NK-92 treated with Interleukin-12 subunit alpha and Interleukin-12 subunit beta, amount 100 ng/mL, for 24 hours (cell line): ENCODE data around the gene CLRN3.

ENCODE experiments used
- DNase-seq: peaks from one replicate; lab custom pipeline; 2025; lab: John Stamatoyannopoulos, UW

Gene CLRN3

GRCh38 chr10:127845756-127846155 is 47.0 kb downstream of the CLRN3 start:
- DNase-seq = no peak

- DNase-seq = no peak
These were observed 51.9 kb downstream of the CLRN3 start for GRCh38 chr10:127840884-127841283.

GRCh38 chr10:127836966-127837365 is 55.8 kb downstream of the CLRN3 start:
- no peak for DNase-seq

GRCh38 chr10:127836176-127836575 is 56.6 kb downstream of the CLRN3 start:
- DNase-seq = no peak

- no peak for DNase-seq
These were observed 58.0 kb downstream of the CLRN3 start for GRCh38 chr10:127834791-127835190.

- DNase-seq = no peak
These were observed 58.5 kb downstream of the CLRN3 start for GRCh38 chr10:127834221-127834620.

GRCh38 chr10:127833804-127834203 is 58.9 kb downstream of the CLRN3 start:
- no peak for DNase-seq

DNA sequence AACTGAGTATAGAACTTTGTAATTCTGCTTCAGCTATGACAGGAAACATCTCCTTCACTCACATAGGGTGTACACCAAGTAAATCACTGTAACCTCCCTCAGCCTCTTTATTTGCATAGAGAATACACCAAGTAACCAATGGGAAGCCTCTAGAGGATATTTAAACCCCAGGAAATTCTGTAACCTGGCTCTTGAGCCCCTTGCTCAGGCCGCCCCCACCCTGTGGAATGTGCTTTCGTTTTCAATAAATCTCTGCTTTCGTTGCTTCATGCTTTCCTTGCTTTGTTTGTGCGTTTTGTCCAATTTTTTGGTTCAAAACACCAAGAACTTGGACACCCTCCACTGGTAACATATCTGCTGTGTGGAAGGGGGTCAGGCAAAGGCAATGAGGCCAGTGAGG is 60.2 kb downstream of the CLRN3 start:
- no peak for DNase-seq

GRCh38 chr10:127830414-127830813 is 62.3 kb downstream of the CLRN3 start:
- no peak for DNase-seq
